IPS DF 4.7 (cell line): ENCODE data around the gene ADK.
"Not testable (repeated sequence)": the region's sequence is repeated elsewhere in the genome, so short reads cannot be mapped to it uniquely, and the experiment has no call there.

Source experiments
- DNase-seq: peaks from one replicate; pipeline ENCODE4 v3.0.0-alpha.2; 2013; ENCODE audit warnings: low spot score; ENCODE audit errors: extremely low read depth

The ADK gene

DNA sequence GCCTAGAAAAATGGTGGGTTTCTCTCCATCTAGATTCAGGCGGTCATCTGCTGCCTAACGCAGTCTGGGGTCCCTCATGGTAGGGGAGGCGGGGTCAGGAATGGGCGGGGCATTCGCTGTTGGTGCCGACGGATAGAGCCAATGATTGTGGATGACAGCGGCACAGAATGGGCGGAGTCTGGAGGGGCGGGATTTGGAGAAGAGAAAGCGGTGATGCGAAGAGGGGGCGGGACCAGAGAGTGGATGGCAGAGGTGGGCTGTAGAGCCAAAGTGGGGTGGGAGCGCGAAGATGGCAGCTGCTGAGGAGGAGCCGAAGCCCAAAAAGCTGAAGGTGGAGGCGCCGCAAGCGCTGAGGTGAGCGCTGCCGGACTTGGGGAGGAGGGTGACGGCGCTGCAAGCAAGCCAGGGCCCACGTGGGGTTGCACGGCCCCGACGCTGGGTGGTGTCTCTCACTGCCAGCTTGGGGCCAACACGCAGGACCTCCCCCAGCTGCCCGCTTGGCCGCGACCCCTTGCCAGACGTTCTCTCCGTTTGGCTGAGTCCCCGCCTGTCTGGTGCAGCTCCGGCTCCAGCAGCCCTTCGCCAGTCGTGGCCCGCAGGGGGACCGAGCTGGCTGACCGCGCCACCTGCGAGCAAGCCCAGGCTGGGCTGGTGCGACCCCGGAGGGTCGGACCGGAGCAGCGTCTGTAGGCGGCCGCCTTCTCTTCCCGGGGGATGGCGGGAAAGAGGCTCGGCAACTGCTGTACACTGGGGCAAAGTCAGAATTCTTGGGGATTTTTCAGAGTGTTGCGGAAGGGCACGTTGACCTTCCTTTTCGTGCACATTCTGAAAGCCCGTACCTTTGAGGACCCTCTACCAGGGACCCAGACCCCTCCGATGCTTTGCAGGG lies at the start of gene ADK:
ADK (plus strand) TSS at position 232 of the 889 bp plus-strand sequence; CDS start at position 290, 58 bp downstream.
- DNase-seq: peak; percentile 95

DNA sequence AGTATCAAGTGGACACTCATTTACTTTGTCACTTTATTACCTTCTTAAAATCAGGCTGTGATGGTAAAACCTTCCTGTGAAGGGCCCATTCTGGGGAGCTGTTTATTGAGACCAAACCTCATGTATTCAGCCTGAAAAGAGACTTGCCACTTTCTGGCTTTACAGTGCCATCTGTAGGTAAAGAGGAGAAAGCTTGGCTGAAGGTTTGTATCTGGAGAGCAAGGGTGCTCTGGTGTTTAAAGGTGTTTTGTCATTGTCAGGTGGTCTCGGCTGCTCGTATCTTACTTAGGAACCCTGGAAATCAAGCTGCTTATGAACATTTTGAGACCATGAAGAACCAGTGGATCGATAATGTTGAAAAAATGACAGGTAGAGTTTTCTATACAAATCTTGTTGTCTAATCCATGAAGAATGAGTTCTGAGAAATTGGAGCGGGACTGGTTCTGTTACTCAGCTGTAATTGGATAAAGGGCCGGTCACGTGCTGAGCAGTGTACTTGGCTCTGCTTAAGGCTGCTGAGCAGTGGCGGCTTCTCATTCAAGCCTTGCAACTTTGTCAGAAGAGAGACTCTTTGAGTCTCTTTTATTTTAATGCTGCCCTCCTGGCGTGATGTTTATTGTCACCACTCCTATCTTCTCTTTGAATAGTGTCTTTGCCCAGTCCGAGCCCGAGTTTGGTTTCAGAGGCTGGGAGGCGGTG lies 47.3 kb upstream of the ADK start:
- no peak for DNase-seq

DNA sequence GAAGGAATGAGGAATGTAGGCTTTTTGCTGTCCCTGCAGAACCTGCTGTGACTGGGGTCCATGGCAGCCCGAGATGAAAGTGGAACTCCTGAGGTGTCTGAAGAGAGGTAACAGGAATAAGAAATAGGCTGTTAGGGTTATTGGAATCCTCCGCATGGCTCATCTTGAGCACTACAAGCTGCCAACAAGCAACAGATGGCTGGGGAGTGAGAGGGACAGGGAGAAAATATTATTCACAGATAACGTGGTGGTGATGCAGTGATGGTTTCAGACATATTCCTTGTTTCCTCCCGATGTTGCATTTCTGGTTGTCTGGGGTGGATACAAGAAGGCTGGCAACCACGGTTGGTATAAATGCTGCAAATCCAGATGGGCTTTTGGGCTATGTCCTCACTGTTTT lies 46.5 kb upstream of the ADK start:
- DNase-seq: no peak

DNA sequence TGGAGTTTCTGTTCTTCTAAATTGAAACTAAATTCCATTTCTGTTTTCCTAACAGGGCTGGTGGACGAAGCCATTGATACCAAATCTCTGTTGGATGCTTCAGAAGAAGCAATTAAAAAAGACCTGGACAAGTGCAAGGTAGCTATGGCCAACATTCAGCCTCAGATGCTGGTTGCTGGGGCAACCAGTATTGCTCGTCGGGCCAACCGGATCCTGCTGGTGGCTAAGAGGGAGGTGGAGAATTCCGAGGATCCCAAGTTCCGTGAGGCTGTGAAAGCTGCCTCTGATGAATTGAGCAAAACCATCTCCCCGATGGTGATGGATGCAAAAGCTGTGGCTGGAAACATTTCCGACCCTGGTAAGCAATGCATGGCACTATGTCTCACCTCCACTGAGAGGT lies 46.0 kb upstream of the ADK start:
- DNase-seq: no peak

DNA sequence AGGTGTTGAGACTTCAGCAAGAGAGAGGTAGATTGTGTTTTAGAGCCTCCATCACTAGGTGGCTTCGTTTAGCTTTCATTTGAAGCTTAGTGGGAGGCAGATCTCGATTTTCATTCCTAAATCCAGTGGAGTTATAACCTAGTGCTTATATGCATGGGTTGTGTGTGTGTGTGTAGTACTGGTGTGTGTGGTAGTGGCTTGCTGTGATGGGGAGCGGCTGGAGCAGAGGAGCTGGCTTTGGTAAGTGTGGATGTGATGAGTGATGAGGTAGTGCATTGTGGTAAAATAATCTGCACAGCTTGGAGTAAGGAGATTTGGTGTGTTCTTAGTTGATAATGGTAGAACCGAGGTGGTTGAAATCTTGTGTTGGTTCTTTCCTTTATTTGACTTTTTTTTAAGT lies 43.6 kb upstream of the ADK start:
- DNase-seq: no peak

DNA sequence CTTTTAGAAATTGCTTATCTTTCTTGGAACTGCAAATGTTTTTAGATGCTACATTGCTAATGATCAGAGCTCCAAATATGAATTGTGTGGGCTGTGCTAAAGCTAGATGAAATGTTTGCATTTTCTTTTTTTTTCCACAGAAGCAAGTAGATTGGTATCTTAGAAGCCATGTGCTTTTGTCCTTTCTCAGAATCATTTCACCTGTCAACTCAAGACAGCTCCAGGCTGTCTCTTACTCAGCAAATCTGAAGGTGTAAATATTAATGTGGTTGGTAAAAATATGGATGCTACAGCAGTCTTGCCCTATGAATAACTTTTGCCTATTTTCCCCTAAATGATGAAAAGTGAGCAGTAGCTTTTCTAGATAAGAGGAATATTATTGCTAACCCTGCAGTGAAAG lies 41.6 kb upstream of the ADK start:
- DNase-seq: no peak

DNA sequence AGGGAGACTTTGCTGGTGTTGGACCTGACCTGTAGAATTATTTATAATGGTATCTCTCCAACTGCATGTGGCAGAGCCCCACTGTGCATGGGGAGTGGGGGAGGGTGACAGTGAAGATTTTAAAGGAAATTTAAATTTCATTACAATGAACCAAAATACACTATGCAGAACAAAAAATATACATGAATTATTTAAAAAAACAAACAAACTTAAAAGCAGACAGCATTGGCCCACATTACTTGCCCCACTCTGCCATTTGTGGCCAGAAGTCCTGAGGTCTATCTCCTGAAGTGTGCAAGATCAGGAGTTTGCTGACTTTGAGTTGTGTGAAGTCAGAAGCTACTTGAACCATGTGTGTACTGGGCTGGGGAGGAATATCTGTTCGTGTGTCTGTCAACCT lies 40.9 kb upstream of the ADK start:
- DNase-seq: no peak

DNA sequence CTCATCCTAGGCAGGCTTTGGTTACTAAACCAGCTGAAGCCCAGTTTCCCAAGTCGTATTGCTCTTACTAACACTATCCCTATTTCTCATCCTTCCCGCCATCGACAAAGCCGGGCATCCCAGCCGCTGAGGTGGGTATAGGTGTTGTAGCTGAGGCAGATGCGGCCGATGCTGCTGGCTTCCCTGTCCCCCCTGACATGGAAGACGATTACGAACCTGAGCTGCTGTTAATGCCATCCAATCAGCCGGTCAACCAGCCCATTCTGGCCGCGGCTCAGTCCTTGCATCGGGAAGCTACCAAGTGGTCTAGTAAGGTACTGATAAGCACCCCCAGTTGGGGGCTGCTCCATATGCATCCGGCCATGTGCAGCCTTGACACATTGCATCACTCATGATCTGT lies 39.2 kb upstream of the ADK start:
- DNase-seq: no peak

DNA sequence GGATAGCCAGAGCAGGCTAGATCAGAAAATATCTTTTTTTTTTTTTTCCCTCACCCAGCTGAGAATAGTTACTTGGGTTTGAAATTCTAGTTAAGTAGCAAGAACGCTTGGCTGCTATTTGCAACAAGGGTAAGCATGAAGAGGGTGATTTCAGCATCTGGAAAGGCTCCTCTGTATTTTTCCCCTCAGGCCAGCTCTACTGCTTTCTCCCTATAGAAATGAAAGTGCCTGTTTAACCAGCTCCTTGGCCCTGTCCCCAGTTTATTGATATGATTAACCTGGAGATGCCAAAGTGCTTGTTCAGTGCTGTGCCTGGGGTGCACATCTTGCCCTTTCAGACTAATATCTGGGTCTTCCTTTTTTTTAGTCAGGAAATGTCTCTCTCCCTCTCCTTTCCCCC lies 37.5 kb upstream of the ADK start:
- no peak for DNase-seq

DNA sequence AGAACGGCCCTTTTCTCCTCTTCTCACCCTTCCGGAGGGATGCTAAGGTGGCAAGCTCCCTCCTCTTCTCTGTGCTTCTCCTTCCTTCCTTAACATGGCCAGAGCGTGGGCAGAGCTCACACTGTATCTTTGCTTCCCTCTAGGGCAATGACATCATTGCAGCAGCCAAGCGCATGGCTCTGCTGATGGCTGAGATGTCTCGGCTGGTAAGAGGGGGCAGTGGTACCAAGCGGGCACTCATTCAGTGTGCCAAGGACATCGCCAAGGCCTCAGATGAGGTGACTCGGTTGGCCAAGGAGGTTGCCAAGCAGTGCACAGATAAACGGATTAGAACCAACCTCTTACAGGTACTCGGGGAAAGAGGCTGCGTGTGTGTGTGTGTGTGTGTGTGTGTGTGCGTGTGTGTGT lies 37.0 kb upstream of the ADK start:
- no peak for DNase-seq

DNA sequence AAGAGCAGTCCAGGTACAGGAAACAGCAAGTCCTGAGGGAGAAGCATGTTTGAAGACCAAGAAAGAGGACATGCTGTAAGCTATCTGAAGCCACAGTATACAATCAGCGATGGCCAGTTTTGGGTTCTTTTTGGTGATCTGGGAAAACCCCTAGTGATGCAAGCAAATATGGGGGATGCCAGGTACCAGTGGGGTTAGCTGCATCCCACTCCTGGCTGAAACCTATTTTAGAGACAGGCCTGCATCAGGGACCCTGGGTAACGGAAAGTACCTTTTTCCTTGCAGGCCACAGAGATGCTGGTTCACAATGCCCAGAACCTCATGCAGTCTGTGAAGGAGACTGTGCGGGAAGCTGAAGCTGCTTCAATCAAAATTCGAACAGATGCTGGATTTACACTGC lies 33.3 kb upstream of the ADK start:
- no peak for DNase-seq

DNA sequence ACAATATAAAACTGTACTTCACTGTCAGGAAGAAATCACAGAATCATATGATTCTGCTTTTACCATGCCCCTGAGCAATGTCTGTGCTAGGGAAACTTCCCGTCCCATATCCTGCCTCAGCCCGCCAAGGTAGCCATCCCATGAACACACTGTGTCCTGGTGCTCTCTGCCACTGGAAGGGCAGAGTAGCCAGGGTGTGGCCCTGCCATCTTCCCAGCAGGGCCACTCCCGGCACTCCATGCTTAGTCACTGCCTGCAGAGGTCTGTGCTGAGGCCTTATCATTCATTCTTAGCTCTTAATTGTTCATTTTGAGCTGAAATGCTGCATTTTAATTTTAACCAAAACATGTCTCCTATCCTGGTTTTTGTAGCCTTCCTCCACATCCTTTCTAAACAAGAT lies 32.2 kb upstream of the ADK start:
- DNase-seq: no peak

DNA sequence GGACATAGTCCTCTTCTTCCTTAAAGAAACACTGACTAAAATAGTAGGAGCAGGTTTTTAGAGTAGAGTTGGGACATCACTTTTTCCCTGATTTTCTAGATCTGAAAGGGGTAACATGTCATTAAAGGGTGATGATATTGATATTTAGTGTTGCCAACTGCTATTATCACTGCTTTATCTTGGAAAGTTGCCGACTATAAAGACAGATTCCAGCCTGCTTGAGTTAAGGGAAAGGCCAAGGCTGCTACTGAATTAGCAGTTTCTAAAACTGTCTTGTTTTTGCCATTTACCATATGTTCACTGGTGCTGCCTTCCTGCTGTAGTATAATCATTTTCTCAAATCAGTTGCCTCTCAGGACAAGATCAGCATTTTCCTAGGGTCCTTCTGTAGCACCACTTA lies 30.1 kb upstream of the ADK start:
- DNase-seq: no peak

DNA sequence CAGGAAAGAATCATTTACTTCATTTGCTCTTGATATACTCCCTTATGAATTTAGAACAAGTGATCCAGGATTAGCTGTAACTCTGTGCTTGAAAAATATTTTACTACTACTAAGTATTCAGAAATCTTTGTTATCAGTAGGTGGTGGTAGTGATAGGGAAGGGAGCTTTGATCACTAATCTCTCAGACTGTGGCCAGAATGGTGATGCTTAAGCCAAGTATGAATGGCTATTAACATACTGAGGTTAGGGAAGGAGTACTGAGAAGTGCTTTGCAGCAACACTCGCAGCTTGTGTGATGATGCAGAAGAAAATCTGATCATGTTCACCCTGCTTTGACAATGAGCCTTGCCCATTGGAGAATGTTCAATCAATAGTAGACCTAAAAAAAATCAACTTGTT lies 29.7 kb upstream of the ADK start:
- no peak for DNase-seq

DNA sequence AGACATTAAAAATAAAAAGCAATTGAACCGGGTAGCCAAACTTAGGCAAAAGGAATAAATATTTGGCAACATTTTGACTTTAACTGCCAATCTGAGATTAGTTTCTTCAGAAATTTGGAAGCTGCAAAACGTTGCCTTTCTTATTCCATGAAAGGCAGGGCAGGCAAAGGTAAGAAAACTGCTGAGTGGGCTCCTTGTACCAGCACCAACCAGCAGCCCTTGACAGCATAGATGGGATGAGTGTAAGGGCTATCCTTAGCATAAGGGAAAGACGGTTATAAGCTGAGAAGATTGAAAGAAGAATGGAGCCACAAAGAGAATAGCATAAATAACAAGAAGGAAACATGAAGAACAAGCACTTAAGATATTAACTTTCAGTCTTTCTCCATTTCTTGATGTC lies 29.0 kb upstream of the ADK start:
- DNase-seq: no peak

DNA sequence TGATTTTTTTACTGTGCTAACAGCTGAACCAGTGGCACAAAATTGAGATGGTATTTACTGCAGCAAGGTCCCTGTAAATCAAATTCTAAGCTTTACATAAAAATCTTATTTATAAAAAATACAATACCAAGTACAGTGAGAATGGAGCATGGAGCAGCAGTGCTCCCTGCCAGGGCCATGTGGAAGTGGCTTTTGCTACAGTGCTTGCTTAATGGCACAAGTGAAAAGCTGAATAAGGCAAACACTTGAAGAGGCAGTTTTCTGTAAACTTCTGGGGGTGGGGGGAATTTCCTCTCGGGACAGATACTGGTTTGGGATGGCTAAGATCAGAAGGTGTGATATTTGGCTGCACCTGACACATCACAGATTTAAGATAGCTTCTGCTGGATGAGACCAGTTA lies 27.9 kb upstream of the ADK start:
- no peak for DNase-seq

DNA sequence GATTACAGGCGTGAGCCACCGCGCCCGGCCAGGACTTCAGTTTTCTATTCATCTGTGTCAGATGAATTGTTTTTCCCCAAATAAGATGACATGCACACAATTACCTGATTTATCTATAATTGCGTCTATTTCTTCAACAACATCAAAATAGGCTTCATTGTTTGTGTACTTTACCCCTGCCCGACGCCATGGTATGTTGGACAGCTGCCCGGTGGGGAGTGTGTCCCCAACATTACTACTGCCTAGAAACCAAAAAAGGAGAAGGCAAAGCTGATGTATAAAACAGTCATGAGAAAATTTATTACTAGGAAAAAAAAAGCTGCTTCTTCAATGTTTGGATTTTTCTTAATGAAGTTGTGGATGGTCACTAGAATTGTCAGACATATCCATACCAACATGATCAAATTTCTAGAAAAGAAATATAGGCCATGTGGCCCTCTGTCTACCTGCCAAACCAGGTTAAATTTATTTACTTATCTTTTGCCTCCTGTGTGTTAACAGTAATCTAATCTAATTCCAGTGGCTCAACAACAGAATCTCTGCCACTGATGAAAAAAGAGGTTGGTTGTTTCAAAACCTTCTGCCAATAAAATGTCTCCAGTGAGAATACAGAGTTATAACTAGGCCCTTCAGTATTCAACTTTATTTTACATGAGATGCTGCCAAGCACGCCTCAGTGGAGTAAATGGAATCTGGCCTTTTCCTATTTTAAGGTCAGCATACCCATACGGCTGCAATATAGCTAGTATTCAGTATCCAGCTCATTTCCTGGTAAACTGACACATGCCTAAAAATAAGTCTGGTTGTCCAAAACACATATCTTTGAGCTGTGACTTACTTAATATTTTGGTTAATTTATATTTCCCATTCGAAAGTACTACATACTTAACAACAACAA lies 16.8 kb upstream of the ADK start:
- DNase-seq: no peak

DNA sequence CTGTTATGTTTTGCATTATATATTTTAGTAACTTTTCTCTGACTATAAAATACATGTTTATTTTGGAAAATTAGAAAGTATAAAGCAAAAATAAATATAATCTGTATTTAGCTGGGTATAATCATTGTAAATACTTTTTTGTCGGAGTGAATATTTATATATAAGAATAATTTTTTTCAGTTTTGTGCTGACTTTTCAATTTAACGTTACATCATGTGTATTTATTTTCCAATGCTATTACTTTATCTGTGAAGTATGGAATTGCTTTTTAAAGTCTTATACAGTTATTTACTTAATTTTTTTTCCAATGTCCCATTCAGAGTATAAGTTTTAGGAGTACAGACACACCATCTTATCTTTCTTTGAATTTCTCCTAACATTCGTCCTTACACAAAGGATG lies 15.6 kb upstream of the ADK start:
- no peak for DNase-seq

DNA sequence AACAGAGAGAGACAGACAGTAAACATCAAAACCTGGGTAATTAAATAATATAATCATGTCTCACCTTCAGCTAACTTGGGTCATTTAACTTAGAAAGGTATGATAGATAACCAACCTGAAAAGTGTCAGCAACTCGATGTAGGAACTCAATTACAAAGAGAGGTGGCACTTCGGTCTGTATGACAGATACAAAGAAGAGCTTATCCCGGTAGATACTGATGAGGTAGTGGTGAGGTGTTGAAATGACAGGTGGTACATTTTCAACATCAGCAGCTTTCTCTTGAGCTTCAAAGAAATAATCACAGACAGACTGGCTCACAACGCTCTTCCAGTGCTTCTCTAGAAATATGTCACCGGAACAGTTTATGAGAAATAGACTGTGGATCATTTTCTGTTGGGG lies 13.0 kb upstream of the ADK start:
- DNase-seq: no peak

DNA sequence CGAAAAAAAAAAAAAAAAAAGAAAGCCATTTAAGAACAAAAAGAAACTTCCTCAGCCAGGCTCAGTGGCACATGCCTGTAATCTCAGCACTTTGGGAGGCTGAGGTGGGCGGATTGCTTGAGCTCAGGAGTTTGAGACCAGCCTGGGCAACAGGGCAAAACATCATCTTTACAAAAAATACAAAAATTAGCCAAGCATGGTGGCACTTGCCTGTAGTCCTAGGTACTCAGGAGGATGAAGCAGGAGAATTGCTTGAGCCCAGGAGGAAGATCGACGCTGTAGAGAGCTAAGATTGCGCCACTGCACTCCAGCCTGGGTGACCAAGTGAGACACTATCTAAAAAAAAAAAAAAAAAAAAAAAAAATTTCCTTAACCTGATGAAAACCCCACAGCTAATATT lies 12.4 kb upstream of the ADK start:
- not testable (repeated sequence) for DNase-seq

DNA sequence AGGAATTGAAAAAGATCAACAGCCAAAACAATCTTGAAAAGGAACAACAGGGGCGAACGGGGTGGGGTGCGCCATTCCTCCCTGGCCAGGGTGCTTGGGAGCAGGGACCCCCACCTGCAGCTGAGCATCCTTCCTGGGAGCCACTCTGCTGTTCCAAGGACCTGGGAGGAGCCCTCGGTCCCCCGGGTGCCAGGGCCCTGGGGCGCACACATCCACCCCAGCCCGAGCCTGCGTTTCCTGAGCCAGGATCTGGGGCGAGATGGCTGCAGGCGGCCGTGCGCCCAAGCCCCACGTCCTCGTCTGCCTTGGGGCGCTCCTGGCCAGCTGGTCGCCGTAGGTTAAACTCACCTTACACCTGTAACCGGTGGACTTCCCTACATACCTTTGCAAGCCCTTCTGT lies 11.0 kb upstream of the ADK start:
- no peak for DNase-seq

DNA sequence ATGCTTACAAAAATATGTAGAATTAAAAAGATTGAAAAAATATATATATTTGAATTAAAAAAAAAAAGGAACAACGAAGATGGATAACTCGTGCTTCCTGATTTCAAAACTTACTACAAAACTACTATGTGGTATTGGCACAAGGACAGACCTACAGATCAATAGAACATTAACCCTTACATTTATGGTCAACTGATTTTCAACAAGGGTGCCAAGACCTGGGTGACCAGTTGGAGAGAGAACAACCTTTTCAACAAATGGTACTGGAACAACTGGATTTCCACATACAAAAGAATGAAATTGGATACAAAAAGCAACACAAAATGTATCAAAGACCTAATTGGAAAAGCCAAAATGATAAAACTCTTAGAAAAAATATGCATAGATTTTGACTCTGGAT lies 10.5 kb upstream of the ADK start:
- no peak for DNase-seq
